Muscle layer of colon (tissue), 2 donors: Measurements from ENCODE around the gene SPRTN.

Source experiments
- H3K27ac ChIP-seq: one replicate; pipeline ENCODE4 v1.7.0; 2013; ENCODE audit warnings: low read depth, mild to moderate bottlenecking, low read length, moderate library complexity
- H3K27me3 ChIP-seq, 2 donors: one replicate each; pipeline ENCODE4 v1.7.0; 2013; ENCODE audit warnings: low read length in 2 of 2, mild to moderate bottlenecking in 2 of 2; ENCODE audit not compliant: insufficient read depth in 2 of 2, control insufficient read depth in 1 of 2
- H3K36me3 ChIP-seq: one replicate; pipeline ENCODE4 v1.7.0; 2013; ENCODE audit warnings: mild to moderate bottlenecking, low read length; ENCODE audit not compliant: insufficient read depth
- H3K4me1 ChIP-seq: one replicate; pipeline ENCODE4 v1.7.0; 2013; ENCODE audit warnings: mild to moderate bottlenecking, low read length; ENCODE audit not compliant: insufficient read depth
- H3K4me3 ChIP-seq, 2 donors: one replicate each; pipeline ENCODE4 v1.7.0; 2013; ENCODE audit warnings: low read length in 2 of 2, low read depth in 1 of 2, mild to moderate bottlenecking in 1 of 2, moderate library complexity in 1 of 2
- H3K9ac ChIP-seq: one replicate; pipeline ENCODE4 v1.7.0; 2013; ENCODE audit warnings: low read length
- H3K9me3 ChIP-seq: one replicate; pipeline ENCODE4 v1.7.0; 2013; ENCODE audit warnings: mild to moderate bottlenecking, low read length
- donor health status: abdominal sarcoma.
- donor health status: Adenocarcinoma of cecum.

SPRTN gene

GRCh38 chr1:231338270-231339128 lies at the start of gene SPRTN:
Gene SPRTN, plus strand, starts transcription at chr1:231338293. Its CDS starts 91 bp downstream, at chr1:231338384.
- Histone ChIP-seq H3K27ac (peak within 1 kb of the TSS; percentile 96), H3K4me1 (peaks cover 33% of the 10 kb centered on the region), H3K9ac (peak within 1 kb of the TSS; percentile 97), H3K27me3 (no peaks in the 10 kb centered on the region), H3K36me3 (peaks cover 11% of the 10 kb centered on the region), H3K9me3 (no peaks in the 10 kb centered on the region), H3K4me3 (peak within 1 kb of the TSS; percentile 91 to 98)

- H3K9me3 ChIP-seq: no peaks in the 10 kb centered on the region
- no peak overlapping the region for H3K9ac ChIP-seq
- H3K36me3 ChIP-seq: no peaks in the 10 kb centered on the region
- H3K4me3 ChIP-seq: no peak overlapping the region
- no peak overlapping the region for H3K27ac ChIP-seq
- no peaks in the 10 kb centered on the region for H3K27me3 ChIP-seq
- H3K4me1 ChIP-seq: no peaks in the 10 kb centered on the region
Observed at GRCh38 chr1:231295938-231296337, 42.2 kb upstream of the SPRTN start.

- Histone ChIP-seq H3K27ac (no peak overlapping the region), H3K9me3 (no peaks in the 10 kb centered on the region), H3K4me1 (no peaks in the 10 kb centered on the region), H3K9ac (no peak overlapping the region), H3K4me3 (no peak overlapping the region), H3K27me3 (no peaks in the 10 kb centered on the region), H3K36me3 (no peaks in the 10 kb centered on the region)
Observed at GRCh38 chr1:231301990-231302389, 36.1 kb upstream of the SPRTN start.

GRCh38 chr1:231310391-231310934 lies 27.6 kb upstream of the SPRTN start:
- H3K9ac ChIP-seq: no peak overlapping the region
- no peaks in the 10 kb centered on the region for H3K27me3 ChIP-seq
- H3K36me3 ChIP-seq: no peaks in the 10 kb centered on the region
- H3K27ac ChIP-seq: no peak overlapping the region
- H3K4me1 ChIP-seq: no peaks in the 10 kb centered on the region
- H3K9me3 ChIP-seq: no peaks in the 10 kb centered on the region
- no peak overlapping the region for H3K4me3 ChIP-seq

GRCh38 chr1:231311720-231312431 lies 26.2 kb upstream of the SPRTN start:
- H3K9ac ChIP-seq: no peak overlapping the region
- H3K9me3 ChIP-seq: no peaks in the 10 kb centered on the region
- H3K27me3 ChIP-seq: no peaks in the 10 kb centered on the region
- no peaks in the 10 kb centered on the region for H3K36me3 ChIP-seq
- H3K27ac ChIP-seq: no peak overlapping the region
- H3K4me3 ChIP-seq: no peak overlapping the region
- H3K4me1 ChIP-seq: no peaks in the 10 kb centered on the region

- Histone ChIP-seq H3K27me3 (no peaks in the 10 kb centered on the region), H3K4me3 (no peak overlapping the region), H3K36me3 (no peaks in the 10 kb centered on the region), H3K9me3 (no peaks in the 10 kb centered on the region), H3K9ac (no peak overlapping the region), H3K4me1 (no peaks in the 10 kb centered on the region), H3K27ac (no peak overlapping the region)
Observed at GRCh38 chr1:231312432-231312788, 25.7 kb upstream of the SPRTN start.

- no peak overlapping the region for H3K4me3 ChIP-seq
- no peak overlapping the region for H3K9ac ChIP-seq
- no peak overlapping the region for H3K27ac ChIP-seq
- no peaks in the 10 kb centered on the region for H3K36me3 ChIP-seq
- no peaks in the 10 kb centered on the region for H3K27me3 ChIP-seq
- no peaks in the 10 kb centered on the region for H3K4me1 ChIP-seq
- H3K9me3 ChIP-seq: no peaks in the 10 kb centered on the region
Observed at GRCh38 chr1:231313661-231314060, 24.4 kb upstream of the SPRTN start.

GRCh38 chr1:231315887-231316286 lies 22.2 kb upstream of the SPRTN start:
- no peaks in the 10 kb centered on the region for H3K4me1 ChIP-seq
- no peaks in the 10 kb centered on the region for H3K27me3 ChIP-seq
- H3K9ac ChIP-seq: no peak overlapping the region
- H3K27ac ChIP-seq: no peak overlapping the region
- no peaks in the 10 kb centered on the region for H3K36me3 ChIP-seq
- H3K9me3 ChIP-seq: no peaks in the 10 kb centered on the region
- H3K4me3 ChIP-seq: no peak overlapping the region

GRCh38 chr1:231317306-231318014 lies 20.6 kb upstream of the SPRTN start:
- H3K4me1 ChIP-seq: no peaks in the 10 kb centered on the region
- H3K27me3 ChIP-seq: no peaks in the 10 kb centered on the region
- no peak overlapping the region for H3K4me3 ChIP-seq
- no peaks in the 10 kb centered on the region for H3K9me3 ChIP-seq
- H3K36me3 ChIP-seq: no peaks in the 10 kb centered on the region
- H3K9ac ChIP-seq: no peak overlapping the region
- no peak overlapping the region for H3K27ac ChIP-seq

- Histone ChIP-seq H3K4me3 (no peak overlapping the region), H3K27ac (no peak overlapping the region), H3K36me3 (no peaks in the 10 kb centered on the region), H3K4me1 (no peaks in the 10 kb centered on the region), H3K9me3 (no peaks in the 10 kb centered on the region), H3K9ac (no peak overlapping the region), H3K27me3 (no peaks in the 10 kb centered on the region)
Observed at GRCh38 chr1:231318015-231318355, 20.1 kb upstream of the SPRTN start.

GRCh38 chr1:231318568-231318967 lies 19.5 kb upstream of the SPRTN start:
- Histone ChIP-seq H3K27ac (no peak overlapping the region), H3K36me3 (no peaks in the 10 kb centered on the region), H3K4me1 (no peaks in the 10 kb centered on the region), H3K27me3 (no peaks in the 10 kb centered on the region), H3K4me3 (no peak overlapping the region), H3K9ac (no peak overlapping the region), H3K9me3 (no peaks in the 10 kb centered on the region)
